Ectodermal cell (in vitro differentiated cells): ENCODE measurements around the gene APLF.
"Not testable (repeated sequence)": the region's sequence is repeated elsewhere in the genome, so short reads cannot be mapped to it uniquely, and the experiment has no call there.

Experiments
- H3K27ac ChIP-seq: 2 replicates; pipeline ENCODE4 v1.7.0; 2013; ENCODE audit warnings: mild to moderate bottlenecking, low read depth, low read length; ENCODE audit not compliant: insufficient read depth, poor library complexity, severe bottlenecking
- H3K27me3 ChIP-seq: 2 replicates; pipeline ENCODE4 v1.7.0; 2013; ENCODE audit warnings: mild to moderate bottlenecking, low read length; ENCODE audit not compliant: insufficient read depth, control insufficient read depth, poor library complexity, severe bottlenecking
- H3K36me3 ChIP-seq: one replicate; pipeline ENCODE4 v1.7.0; 2013; ENCODE audit warnings: low read length; ENCODE audit not compliant: control insufficient read depth, insufficient read depth
- H3K4me1 ChIP-seq: one replicate; pipeline ENCODE4 v1.7.0; 2013; ENCODE audit warnings: low read length; ENCODE audit not compliant: control insufficient read depth, insufficient read depth
- H3K4me3 ChIP-seq: 2 replicates; pipeline ENCODE4 v1.7.0; 2013; ENCODE audit warnings: low read depth, low read length, control low read depth; ENCODE audit not compliant: insufficient read depth
- H3K9me3 ChIP-seq: 2 replicates; pipeline ENCODE4 v1.7.0; 2013; ENCODE audit warnings: mild to moderate bottlenecking, low read length, moderate library complexity; ENCODE audit not compliant: control insufficient read depth
- WGBS, 2 experiments: methylation state at CpG; one replicate each; pipeline ENCODE4 v1.1.7; 2013; ENCODE audit warnings: missing lambda C conversion rate in 2 of 2; 5-methylcytosine and 5-hydroxymethylcytosine counted together

Gene APLF

DNA sequence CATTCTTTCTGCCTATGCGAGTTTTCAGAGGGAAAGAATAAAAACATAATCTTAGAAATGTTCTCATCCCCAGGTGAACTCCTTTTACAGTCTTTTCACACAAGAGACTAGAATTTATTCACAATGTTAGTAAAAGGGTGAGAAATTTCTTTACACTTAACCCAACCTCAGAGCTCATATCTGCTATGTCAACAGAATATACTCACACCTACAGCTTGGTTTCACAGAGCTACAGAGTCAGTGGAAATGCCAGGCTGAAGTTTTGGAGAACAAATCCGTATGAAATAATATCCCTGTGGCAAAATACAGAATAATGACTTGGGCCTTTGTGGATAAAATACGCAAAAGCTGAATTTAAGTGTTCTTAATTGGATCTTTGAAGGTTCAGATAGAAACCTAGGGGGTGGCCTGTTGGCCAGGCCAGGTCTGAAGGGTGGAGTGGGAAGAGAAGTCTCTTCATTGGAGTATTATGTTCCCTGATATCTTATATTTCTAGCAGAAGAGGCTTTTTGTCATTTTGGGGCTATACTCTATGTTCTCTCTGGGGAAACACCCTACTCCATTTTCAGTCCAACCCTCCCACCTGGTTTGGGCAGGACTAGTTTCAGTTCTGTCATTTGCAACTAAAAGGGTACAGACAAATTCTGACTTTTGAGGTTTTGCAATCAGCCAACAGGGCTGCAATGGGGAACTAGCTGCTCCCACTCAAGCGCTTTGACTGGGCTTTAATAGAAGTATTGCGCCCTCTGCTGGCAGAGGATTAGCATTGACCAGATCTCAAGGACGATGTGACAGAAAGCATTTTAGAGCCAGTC, 26.0 kb upstream of the APLF start:
- Histone ChIP-seq H3K27ac (no peak overlapping the region), H3K4me1 (no peaks in the 10 kb centered on the region), H3K4me3 (no peak overlapping the region), H3K36me3 (no peaks in the 10 kb centered on the region), H3K27me3 (no peaks in the 10 kb centered on the region), H3K9me3 (no peaks in the 10 kb centered on the region)
- 38 to 50% methylated on average over 5 to 6 of the region's 6 CpGs for WGBS, 2 experiments

DNA sequence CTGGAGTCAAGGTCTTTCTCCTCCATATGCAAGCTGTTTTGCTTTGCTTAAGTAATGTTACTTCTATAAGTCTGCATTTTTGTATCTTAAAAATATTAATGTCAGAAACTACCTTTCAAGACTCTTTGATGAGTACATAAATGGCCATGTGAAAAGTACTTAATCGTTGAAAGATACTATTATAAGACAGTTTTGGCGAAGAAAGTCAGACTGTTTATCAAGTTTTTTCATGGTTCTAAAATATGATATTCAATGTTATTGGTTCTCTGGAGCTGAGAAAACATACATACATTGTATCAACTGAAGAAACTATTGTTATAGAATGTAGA, 25.4 kb upstream of the APLF start:
- Histone ChIP-seq H3K9me3 (no peaks in the 10 kb centered on the region), H3K27me3 (no peaks in the 10 kb centered on the region), H3K36me3 (no peaks in the 10 kb centered on the region), H3K4me3 (no peak overlapping the region), H3K27ac (no peak overlapping the region), H3K4me1 (no peaks in the 10 kb centered on the region)
- 97% methylated on average over 2 of the region's 2 CpGs for WGBS, 2 experiments

DNA sequence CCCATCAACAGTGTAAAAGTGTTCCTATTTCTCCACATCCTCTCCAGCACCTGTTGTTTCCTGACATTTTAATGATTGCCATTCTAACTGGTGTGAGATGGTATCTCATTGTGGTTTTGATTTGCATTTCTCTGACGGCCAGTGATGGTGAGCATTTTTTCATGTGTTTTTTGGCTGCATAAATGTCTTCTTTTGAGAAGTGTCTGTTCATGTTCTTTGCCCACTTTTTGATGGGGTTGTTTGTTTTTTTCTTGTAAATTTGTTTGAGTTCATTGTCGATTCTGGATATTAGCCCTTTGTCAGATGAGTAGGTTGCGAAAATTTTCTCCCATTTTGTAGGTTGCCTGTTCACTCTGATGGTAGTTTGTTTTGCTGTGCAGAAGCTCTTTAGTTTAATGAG, 21.0 kb upstream of the APLF start:
- H3K27me3 ChIP-seq, H3K4me3 ChIP-seq, H3K36me3 ChIP-seq, H3K27ac ChIP-seq, H3K4me1 ChIP-seq, H3K9me3 ChIP-seq: not testable (repeated sequence)
- no CpG with 5 or more reads among the region's 3 CpGs for WGBS, 2 experiments

- Histone ChIP-seq H3K27ac (no peak overlapping the region), H3K4me3 (no peak overlapping the region), H3K4me1 (no peaks in the 10 kb centered on the region), H3K27me3 (no peaks in the 10 kb centered on the region), H3K36me3 (no peaks in the 10 kb centered on the region), H3K9me3 (no peaks in the 10 kb centered on the region)
- 84 to 87% methylated on average over 16 of the region's 16 CpGs for WGBS, 2 experiments
These were observed 20.3 kb upstream of the APLF start for GRCh38 chr2:68447118-68447517.

GRCh38 chr2:68448671-68449653, 18.4 kb upstream of the APLF start:
- Histone ChIP-seq H3K4me1 (no peaks in the 10 kb centered on the region), H3K4me3 (no peak overlapping the region), H3K27me3 (no peaks in the 10 kb centered on the region), H3K27ac (no peak overlapping the region), H3K36me3 (no peaks in the 10 kb centered on the region), H3K9me3 (no peaks in the 10 kb centered on the region)
- WGBS, 2 experiments = 89 to 92% methylated on average over 19 to 23 of the region's 24 CpGs

DNA sequence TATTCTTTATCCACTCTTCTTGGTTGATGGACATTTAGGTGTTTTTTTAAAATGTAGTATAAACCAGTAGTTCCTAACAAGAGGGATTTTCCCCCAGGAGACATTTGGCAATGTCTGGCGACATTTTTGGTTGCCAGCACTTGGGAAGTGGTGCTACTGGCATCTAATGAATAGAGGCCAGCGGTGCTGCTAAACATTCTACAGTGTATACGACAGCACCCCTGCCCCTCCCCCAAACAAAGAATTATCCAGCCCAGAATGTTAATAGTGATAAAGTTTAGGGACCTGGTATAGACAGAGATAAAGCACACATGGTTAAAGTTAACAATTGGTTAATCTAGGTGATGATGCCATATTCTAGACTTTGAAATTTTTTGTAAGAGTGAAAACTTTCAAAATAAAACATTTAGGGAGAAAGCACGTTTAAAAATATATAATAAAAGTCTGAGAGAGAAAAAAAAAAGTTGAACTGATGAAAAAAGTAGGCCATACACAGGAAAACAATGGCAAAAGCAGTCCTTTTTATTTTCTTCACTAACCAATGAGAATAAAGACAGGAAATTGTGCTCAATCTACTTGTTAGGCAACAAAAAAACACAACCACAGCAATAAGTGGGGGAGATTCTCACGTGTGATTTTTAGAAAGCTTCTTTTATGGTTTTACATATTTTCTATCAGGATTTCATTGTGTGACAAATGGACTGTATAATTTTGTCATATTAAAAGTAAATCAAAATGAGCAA, 15.1 kb upstream of the APLF start:
- H3K36me3 ChIP-seq = no peaks in the 10 kb centered on the region
- 95 to 100% methylated on average over 2 to 4 of the region's 5 CpGs for WGBS, 2 experiments
- no peak overlapping the region for H3K4me3 ChIP-seq
- H3K9me3 ChIP-seq = no peaks in the 10 kb centered on the region
- no peaks in the 10 kb centered on the region for H3K4me1 ChIP-seq
- no peaks in the 10 kb centered on the region for H3K27me3 ChIP-seq
- H3K27ac ChIP-seq = no peak overlapping the region

DNA sequence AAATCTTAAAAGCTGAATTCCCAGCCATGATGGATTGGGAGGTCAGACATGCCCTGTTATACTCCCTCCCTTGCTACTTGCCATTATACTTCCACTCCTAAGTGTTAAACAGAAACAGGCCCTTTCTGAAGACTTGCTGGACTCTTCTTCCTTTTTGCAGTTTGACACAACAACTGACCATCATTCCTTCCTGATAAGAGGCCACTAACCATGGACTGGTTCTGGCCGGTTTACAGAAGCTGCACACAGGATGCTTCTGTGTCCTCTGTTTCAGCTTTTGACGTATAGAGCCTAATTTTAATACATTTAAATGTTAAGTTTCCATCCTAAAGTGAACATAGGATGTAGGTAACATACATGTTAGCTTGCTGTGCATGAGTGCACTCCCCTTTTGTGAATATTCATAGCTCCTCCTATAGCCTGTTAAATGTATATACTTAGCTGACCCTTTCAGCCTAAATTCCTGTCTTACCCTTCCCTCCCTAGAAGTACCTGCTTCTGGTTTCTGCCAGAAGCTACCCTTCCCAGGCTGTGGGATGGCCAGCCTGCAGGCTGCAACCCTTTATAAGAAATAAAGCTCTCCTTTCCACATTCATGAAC, 13.5 kb upstream of the APLF start:
- WGBS, 2 experiments = 85 to 86% methylated on average over 2 of the region's 2 CpGs
- no peaks in the 10 kb centered on the region for H3K9me3 ChIP-seq
- no peaks in the 10 kb centered on the region for H3K4me1 ChIP-seq
- H3K27me3 ChIP-seq = no peaks in the 10 kb centered on the region
- H3K4me3 ChIP-seq = no peak overlapping the region
- no peaks in the 10 kb centered on the region for H3K36me3 ChIP-seq
- H3K27ac ChIP-seq = no peak overlapping the region

DNA sequence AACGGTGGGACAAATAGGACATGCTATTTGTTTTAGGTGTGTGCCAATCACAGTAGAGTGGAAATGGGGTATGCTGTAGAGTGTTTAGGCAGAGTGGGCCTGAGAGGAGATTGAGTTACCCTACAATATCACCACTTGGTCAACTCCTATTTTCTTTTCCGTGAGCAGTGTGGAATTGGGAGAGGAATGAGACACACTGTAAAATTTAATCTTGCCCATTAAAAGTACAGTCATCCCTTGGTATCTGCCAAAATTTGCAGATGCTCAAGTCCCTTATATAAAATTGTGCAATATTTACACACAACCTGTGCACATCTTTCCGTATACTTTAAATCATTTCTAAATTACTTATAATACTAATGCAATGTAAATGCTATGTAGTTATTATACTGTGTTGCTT, 12.7 kb upstream of the APLF start:
- H3K27me3 ChIP-seq = no peaks in the 10 kb centered on the region
- no peaks in the 10 kb centered on the region for H3K9me3 ChIP-seq
- H3K36me3 ChIP-seq = no peaks in the 10 kb centered on the region
- no peak overlapping the region for H3K4me3 ChIP-seq
- H3K27ac ChIP-seq = no peak overlapping the region
- no peaks in the 10 kb centered on the region for H3K4me1 ChIP-seq
- 87 to 98% methylated on average over 2 of the region's 3 CpGs for WGBS, 2 experiments

DNA sequence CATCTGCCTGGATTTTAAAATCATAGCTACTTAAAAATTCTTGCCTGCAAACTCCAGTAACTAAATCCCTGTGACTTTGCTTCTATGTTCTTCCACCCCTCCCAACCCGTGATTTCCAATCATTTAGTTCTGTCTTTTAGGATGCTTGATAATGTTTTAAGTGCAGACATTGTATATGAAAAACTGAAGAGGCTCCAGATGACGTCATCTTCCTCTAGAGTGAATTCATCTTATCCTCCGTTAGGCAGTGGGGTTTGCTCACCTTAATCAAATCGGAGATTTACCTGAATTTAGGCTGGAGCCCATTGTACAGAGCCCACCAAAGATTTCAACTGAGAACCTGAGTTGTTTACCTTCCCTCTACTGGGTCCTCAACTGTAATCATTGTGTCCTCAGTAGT, 11.2 kb upstream of the APLF start:
- WGBS, 2 experiments = 89 to 91% methylated on average over 4 of the region's 4 CpGs
- H3K4me3 ChIP-seq = no peak overlapping the region
- H3K27ac ChIP-seq = no peak overlapping the region
- H3K27me3 ChIP-seq = no peaks in the 10 kb centered on the region
- H3K9me3 ChIP-seq = no peaks in the 10 kb centered on the region
- no peaks in the 10 kb centered on the region for H3K36me3 ChIP-seq
- H3K4me1 ChIP-seq = no peaks in the 10 kb centered on the region
